ENCODE data around the gene ZFHX3.

ZFHX3 gene

GRCh38 chr16:72862090-72862489, 185.8 kb downstream of the ZFHX3 start:
- no peak for DNase-seq

- no peak for DNase-seq
These were observed 187.0 kb downstream of the ZFHX3 start for GRCh38 chr16:72860726-72861562.

- DNase-seq: no peak
These were observed 188.3 kb downstream of the ZFHX3 start for GRCh38 chr16:72859581-72859980.

GRCh38 chr16:72858665-72859493, 189.0 kb downstream of the ZFHX3 start:
- DNase-seq: no peak

- DNase-seq: no peak
These were observed 189.9 kb downstream of the ZFHX3 start for GRCh38 chr16:72857834-72858664.

- DNase-seq: no peak
These were observed 191.1 kb downstream of the ZFHX3 start for GRCh38 chr16:72856797-72857196.

GRCh38 chr16:72854267-72854959, 193.5 kb downstream of the ZFHX3 start:
- no peak for DNase-seq

GRCh38 chr16:72853575-72854266, 194.2 kb downstream of the ZFHX3 start:
- DNase-seq: no peak

GRCh38 chr16:72852421-72852820, 195.5 kb downstream of the ZFHX3 start:
- no peak for DNase-seq

GRCh38 chr16:72850853-72851252, 197.1 kb downstream of the ZFHX3 start:
- no peak for DNase-seq

GRCh38 chr16:72850021-72850420, 197.9 kb downstream of the ZFHX3 start:
- no peak for DNase-seq

GRCh38 chr16:72848759-72849664, 198.9 kb downstream of the ZFHX3 start:
- peak; percentile 28 for DNase-seq

- DNase-seq: no peak
These were observed 199.9 kb downstream of the ZFHX3 start for GRCh38 chr16:72848028-72848400.

GRCh38 chr16:72847187-72848027, 200.5 kb downstream of the ZFHX3 start:
- peak; percentile 29 for DNase-seq

GRCh38 chr16:72846594-72846993, 201.3 kb downstream of the ZFHX3 start:
- DNase-seq: no peak

GRCh38 chr16:72845322-72846020, 202.5 kb downstream of the ZFHX3 start:
- no peak for DNase-seq

- peak; percentile 70 for DNase-seq
These were observed 203.6 kb downstream of the ZFHX3 start for GRCh38 chr16:72844225-72844920.

GRCh38 chr16:72841506-72841905, 206.4 kb downstream of the ZFHX3 start:
- no peak for DNase-seq

Data from NCI-H2227 treated with DMSO at 0.1 percent for 48 hours (cell line).